IPS-NIHi7 (cell line): ENCODE measurements around the gene EGFLAM.

Source experiments
- DNase-seq: peaks from one replicate; pipeline ENCODE4 v3.0.0; 2012; ENCODE audit warnings: mixed read lengths; ENCODE audit errors: extremely low spot score

EGFLAM gene

DNA sequence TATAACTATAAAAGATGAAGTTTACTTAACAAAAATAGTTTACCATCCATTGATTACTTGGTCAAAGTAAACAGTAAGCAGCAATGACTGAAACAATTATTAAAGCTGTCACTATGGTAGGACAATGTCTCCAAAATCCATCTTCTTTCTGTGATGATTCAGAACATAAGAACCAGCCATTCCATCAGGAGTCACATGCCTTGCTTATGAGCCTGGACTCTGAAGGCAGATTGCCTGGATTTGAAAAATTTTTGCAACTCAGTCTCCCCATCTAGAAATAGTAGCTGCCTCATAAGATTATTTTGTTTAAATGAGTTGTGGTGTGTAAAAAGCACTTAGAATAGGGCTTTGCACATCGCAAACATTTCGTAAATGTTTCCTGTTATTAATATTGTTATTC, 161.9 kb downstream of the EGFLAM start:
- DNase-seq: no peak

DNA sequence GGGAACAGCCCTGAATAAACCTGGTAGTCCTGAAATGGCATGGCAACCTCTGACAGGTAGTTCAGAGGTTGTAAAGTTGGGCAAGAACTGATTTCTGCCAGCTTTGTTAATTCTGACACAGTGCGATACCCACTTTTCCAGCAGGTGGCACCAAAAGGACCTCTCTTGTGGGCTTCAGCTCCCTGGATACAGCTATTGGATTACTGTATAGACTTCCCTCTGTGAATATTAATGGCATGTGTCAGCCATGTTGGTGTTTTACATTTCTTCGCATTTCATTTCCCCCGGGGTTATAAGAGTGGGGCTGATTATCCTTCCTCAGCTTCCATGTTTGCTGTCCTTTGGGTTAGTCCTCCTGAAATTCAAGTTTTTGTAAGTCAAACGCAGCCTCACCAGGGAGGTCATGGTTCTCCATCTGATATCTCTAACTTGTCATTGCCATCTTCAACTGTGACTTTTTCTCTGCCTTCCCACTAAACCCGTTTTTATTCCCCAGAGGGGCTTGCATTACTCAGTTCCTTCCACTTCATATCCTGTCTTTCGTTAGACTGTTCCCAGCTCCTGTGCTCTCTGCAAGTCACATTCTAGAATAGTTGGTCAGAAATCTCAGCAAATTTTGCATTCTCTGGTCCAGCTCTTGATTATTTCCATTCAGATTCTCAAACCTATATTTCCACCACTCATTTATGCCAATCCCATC, 162.5 kb downstream of the EGFLAM start:
- DNase-seq: peak; percentile 74

DNA sequence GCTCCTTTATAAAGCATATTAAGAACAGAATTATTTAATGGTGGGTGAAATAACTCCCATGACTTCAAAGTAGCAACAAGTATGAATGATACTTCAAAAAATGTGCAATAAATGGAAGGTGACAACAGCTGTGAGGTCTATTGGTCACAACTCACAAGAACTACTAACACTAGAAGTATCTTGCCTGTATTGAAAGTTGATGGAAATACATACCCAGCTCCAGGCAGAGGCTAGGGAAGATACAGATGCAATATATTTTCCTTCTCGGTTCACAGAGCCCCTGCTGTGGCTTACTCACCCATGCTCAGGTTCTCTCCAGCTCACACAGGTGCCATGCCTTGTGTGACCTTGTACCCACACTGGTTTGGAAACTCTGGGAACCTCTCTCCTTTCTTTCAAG, 164.3 kb downstream of the EGFLAM start:
- no peak for DNase-seq

DNA sequence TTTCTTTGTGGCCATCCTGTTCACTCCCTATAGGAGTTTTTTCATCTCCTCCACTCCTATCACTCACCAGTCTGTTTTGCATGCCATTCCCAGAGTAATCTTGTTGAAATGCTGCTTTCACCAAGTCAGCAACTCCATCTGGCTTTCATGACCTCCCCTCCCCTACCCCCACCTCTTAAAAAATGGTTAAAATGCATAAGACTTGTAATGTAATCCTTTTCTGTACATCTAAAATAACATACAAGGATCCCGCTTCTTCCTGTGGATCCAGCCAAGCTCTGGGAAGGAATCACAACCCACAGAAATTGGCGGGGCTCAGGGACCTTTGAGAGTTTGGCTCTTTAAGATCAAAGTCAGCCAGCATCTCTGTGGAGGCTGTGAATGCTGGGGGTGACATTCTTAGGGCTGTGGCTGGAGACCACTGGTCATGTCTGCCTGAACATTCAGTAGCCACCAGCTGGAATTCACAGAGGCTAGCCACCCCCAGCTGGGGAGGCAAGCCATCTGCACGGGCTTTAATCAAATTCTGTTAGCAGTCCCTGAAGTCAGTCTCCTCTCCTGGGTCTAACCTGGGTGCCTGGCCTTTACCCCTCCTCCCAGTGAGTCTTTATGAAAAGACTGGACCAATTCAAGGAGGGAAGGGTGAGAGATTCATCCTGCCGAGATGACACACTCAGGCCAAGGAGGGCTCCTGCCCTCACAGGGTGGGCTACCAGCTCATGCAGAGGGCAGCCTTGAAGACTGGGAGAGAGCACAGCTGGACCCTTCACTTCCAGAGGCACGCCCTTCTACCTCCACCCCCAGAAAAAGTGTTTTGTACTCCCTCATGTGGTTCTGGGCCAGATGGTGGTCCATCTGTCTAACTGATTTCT, 165.2 kb downstream of the EGFLAM start:
- no peak for DNase-seq

DNA sequence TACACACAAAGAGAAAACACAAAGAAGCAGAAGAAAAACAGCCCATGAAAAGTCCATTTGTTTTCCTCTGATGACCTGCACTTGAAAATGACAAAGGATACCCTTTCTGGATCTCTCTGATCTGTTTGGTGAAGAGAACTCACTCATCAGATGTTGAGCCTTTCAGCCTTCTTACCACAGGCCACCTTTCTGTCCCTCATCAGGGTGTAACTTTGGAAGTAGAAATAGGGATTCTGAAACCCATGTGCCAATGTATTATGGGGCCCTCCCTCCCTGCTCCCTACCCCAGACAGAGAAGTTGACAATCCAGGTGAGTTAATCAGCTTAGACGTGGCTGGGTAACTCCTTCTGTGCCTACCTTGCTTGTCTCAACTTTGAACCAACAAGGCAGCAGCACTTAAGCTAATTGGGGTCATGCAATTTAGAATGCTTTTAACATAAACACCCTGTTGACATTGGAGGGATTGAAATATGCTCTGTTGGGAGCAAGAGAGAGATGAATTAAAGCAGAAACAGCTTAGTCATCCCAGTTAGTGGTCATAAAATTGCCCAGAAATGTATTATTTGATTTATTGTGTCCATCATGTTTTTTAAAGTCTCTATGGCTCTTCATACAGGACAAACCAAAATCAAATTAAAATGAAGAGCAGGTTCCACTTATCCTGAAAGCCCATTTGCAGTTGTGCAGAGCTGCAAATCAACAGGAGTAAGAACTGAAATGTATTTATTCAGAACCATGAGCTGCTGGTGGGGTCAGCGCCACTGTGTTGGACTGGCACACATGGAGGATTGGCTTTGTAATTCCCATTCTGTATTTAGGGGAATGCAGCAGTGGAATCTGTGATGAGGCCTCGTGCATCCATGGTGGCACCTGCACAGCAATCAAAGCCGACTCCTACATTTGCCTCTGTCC, 166.0 kb downstream of the EGFLAM start:
- DNase-seq: no peak

DNA sequence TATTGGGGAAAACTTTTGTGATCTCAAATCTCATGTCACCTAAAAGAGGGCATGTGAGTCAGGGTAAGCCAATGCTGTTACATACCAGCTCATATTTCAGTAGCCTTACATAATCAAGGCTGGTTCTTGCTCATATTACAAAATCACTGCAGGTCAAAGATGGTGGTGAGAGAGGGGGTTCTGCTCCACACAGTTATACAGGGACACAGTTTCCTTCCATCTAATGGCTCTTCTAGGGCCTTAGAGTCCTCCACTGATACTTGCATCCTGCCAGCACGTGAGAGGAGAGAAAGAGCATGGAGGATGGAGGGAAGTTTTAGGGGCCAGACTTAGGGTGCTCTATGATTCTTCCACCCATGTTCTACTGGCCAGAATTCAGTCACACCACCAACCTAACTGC, 168.1 kb downstream of the EGFLAM start:
- DNase-seq: no peak

DNA sequence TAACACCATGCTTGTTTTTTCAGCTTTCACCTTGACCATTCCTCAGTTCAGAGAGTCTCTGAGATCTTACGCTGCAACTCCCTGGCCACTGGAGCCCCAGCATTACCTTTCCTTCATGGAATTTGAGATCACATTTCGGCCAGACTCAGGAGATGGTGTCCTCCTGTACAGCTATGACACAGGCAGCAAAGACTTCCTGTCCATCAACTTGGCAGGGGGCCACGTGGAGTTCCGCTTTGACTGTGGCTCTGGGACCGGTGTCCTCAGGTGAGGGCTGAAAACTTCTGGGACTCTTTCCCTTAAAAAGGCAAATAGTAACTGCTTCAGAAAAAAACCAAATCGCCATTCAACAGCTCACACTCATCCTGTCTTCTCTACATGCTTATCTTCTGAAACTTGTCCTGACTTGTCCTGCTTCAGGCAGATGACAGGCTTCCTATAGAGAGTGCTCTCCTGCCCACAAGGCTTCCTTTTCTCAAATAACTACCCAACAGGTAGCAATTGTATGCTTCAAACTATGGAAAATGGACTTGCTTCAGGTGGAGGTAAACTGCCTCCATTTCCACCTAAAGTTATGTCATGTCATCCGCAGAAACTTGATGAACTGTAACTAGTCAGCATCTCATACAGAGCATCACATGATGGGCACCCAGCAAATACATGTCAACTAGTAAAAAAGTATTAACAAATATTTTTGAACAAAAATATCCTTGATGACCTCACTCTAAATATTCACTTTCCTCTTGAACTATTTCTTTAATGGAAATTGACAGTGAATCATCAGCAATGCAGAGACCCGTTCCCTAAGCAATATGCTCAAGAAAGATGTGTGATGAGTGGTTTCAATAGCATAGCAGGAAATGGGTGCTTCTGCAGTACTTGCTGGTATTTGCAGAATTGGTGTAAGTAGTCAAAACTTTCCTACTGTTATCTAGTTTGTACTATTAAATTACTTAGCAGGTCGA, 168.9 kb downstream of the EGFLAM start:
- DNase-seq: no peak

DNA sequence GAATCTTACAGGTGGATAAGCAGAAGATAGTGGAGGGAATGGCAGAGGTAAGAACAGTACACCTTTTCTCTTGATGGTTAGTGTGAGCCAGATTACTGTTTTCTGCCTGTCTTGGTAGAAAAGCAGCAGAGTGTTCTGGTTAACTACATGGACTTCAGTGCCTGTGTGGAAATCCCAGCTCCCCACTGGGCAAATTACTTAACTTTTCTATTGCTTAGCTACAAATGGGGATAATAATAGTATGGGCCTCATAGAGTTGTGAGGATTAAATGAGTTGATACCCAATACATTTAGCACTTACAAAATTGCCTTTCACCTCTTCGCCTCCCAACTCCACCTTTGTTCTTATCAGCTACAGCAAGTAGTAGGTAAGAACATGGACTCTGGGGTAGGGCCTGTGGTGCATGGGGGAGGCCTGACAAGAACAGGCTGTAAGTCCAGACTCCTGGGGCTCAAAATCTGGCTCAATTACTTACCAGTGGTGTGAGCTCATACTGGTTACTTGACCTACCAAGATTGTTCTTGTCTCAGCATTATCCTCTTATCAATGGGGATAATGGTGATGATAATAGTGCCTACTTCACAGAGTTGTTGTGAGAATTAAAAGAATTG, 173.0 kb downstream of the EGFLAM start:
- no peak for DNase-seq

DNA sequence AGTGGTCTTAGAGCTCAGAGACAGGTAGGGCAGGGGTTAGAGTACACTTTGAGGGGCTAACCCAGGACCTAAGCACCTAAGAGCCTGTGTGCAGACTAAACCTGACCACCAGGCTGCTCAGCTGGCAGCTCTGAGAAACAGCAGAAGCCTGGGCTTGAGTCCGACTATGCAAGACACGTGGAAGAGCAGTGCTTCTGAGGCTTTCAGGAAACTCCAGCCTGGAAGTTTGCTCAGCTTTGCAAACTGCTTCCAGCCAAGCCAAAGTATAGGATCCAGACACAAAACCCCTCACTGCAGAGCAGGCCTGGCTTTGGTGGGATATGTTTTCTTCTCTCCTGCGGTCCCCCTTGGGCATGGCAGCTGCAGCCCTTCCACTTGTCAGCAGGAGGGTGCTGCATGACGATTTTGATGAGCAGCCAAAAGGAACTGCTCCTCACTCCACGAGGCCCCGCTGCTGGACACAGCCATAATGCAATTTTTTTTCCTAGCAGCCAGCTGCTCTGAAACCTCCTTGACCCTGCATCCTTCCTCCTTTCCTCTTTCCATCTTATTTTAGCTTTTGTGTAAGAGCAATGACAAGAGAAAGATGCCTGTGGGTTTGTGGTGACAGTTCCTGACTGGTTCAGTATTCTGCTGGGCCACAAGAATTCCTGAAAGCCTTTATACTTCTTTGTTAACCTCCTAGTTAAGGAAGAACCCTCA, 175.0 kb downstream of the EGFLAM start:
- no peak for DNase-seq

DNA sequence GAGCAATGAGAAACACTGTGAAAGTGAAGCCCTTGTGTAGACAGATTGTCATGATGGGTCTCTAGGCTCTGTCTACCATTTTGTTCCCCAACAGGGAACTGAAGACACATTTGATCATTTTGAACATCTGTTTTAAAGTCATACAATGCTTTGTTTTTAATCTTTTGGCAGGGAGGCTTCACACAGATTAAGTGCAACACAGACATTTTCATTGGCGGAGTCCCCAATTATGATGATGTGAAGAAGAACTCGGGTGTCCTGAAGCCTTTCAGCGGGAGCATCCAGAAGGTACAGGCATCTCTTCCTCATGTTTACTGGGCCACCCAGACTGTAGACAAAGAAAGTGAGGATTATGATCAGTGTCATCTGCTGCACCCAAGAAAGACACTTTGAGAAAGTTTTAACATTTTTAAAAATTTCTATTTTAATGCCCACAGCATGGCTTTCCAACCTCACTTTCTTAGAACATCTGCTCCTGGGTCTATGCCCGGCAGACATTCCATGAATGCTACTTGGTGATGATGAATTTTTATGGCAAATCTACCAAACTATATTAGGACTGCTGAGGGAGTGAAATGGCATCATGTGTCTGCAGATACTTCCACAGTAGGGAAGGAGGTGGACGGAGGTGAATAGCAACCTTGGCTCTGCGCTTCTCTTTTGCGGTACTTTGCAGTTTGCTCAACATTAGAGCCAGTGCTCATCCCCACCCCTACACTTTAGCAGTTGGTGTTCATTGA, 176.8 kb downstream of the EGFLAM start:
- no peak for DNase-seq

DNA sequence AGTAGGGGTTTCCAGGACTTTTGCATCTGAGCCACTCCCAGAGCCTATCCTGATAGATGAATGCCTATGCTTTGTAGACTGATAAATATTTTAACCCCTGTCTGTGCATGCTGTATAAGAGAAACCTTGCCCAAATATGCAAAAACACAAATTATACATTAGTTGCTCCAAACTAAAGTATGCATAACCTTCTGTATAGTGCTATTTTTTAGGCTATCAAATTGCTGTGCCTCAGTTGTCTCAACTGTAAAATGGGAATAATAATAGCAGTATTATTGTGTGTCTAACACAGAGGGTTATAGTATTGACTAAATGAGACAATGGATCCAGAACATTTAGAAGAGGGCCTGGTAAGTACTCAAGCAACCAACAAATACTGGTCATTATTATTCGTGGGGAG, 180.4 kb downstream of the EGFLAM start:
- DNase-seq: no peak

DNA sequence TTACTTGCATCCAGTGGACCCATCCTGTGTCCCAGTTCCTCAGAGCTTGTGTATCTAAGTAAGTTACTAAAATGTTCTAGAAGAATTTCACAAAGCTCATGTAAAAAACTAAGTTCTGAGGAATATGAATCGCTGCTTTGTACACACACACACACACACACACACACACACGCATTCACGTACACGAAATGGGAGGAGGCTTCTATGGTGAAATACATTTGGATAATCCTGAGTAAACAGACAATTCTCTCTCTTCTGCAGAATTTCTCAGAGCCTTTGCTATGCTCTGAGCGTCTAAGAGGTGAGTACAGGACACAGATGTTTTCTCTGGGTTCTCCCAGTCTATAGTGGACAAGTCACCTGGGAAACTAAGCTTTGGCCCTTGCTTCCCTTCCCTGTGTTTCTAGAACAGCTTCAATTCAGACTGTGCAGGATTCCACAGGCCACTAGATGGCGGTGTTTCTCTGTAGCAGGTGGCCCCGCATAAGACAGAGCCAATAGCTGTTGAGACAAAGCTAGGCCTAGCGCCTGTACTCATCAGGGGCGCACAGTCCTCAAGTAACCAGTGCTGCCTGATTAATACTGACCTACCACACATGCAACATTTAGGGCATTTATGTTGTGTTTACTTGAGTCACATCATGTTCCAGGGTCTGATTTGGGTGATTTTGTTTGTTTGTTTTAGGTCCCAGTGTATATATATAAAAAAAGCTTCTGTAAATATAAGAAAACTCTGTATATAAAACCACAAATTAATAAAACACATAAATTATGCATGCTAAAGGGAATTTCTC, 183.3 kb downstream of the EGFLAM start:
- peak; percentile 92 for DNase-seq

DNA sequence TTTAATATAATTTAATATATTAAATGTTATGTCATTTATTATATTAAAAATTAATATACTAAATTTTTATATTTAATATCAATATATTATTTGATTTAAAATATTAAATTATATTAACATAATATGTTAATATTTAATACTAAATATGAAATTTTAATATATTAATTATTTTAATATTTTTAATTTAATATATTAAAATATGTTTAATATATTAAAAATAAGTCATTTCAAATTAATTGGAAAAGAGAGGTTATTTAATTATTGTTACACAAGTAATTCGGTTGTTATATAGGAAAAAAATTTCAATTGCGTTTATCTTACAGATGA, 183.9 kb downstream of the EGFLAM start:
- no peak for DNase-seq

DNA sequence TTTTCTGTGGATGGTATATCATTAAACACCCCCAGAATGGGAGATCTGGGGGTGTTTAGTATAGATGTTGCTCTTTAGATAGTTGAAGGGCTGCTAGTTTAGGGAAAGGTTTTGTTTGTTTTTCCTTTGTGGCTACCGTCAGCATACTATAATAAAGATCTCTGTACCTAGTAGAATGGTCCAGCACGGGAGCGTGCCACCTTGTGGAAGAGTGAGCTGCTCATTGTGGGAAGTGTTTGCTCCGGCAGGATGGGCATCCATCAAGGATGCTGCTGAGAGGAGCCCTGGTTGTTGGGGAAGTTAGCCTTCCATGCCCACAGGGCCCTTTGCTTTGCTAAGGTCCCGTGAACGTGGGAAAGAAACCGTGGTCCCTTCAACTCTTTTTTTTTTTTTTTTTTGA, 185.0 kb downstream of the EGFLAM start:
- DNase-seq: no peak

DNA sequence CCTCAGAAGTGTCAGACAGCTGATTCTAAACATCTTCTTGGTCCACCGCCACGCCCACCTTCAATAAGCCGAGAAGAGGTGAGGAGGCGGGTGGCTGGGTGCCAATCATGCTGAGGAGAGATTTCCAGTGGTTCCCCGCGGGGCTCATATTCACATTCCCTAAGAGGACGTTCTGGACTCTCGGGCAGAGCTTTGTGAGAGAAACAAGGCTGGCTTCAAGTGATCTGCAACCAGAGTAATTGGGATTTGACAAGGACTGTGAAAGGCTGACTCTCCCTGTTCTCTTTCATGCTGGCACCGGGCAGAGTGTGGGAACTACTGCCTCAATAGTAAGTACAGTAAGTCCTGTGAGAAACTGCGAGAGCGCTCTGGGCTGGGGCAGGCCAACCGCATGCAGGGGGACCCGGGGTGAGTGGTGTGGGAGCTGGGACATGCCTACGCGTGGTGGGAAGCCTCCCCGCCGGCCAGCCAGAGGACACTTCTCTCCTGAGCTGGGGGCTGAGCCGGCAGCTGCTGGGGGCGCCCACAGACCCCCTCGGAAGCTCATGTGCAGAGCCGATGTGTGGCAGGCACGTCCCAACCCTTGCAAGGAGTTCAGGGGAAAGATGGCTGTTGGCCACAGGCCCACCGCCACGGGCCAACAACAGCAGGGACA, 187.1 kb downstream of the EGFLAM start:
- no peak for DNase-seq

DNA sequence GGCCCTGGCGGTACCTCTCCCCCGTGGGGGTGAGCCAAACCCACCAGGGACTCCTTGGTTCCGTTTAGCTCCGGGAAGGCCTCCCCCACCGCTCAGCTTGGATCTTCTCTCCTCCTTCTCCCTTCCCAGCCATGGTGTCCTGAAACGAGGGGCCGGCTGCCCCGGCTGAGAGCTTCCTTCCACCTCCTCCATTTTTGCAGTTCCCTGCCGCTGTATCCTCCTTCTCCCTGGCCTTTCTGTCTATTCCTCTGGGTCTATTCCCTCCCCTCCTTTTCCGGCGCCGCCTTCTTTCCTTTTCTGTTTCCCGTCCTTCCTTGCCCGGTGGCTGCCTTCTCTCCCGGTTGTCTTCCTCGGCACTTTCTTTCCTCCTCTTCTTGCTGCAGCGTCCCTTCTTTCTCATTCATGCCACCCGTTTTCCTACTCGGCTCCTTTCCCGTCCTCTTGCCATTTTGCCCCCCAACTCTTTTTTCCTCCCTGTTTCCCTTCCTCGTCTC, 187.7 kb downstream of the EGFLAM start:
- no peak for DNase-seq

DNA sequence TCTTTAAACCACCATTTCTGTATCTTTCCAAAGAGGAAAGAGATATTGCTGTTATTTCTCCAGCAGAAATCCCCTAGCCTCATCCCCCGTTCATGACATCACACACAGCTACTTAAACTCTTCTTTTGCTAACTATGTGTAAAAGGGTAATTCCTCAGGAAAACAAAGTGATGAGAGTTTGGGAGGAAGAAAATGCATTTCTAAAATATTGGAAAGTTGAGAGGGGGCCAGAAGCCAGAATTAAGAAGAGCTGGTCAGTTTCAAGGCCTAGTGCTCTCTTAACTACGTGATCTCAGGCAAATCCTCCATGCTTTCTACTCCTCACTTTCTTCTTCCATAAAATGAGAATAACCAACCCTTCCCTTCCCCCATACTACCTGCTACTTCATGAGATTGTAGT, 188.7 kb downstream of the EGFLAM start:
- DNase-seq: no peak

DNA sequence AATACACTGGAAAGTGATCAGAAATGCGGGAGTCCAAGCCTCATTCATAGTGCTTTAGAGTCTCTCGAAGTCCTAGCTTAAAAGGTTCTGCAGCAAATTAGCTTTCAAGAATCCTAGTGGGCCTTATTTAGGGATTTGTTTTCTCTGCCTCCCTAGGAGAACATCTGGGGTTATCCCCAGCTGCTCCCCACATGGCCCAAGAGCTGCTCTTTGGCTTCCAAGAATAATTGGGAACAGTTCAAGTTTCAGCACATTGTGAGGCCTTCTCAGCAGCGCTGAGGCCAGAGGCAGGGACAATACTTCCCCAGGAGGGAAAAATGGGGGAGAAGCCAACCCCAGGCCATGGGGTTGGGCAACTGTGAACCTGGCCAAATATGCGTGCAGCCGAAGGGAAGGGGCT, 189.4 kb downstream of the EGFLAM start:
- no peak for DNase-seq
